Heart right ventricle (tissue), 16 donors: ENCODE measurements around the gene CALCOCO1. TPM values are rescaled to one million over a fixed set of nuclear protein-coding genes. Genes with fewer than 3 reads are reported as not detected.
A peak's percentile ranks its signal among the peaks of the same experiment; 100 is the strongest.

ENCODE experiments used
- ATAC-seq, 8 donors: fragments of 200-7000 bp; cut with Tn5 transposase; one replicate each; pipeline ENCODE4 v1.9.1; 2020; ENCODE audit warnings: mild to moderate bottlenecking in 8 of 8, moderate library complexity in 8 of 8, moderate number of reproducible peaks in 1 of 8
- DNase-seq, 2 donors: peaks; one replicate each; pipeline ENCODE4 v3.0.0-alpha.2; 2020
- H3K27ac ChIP-seq, 10 donors: fragments of 200-600 bp; sonication (generic) in 2 of 10; one replicate each; pipeline versions ENCODE4 v1.5.0 to v1.8.0; 2020 to 2022; ENCODE audit warnings: mild to moderate bottlenecking in 3 of 10
- H3K27me3 ChIP-seq, 7 donors: fragments of 200-600 bp; one replicate each; pipeline ENCODE4 v1.8.0; 2021 to 2022; ENCODE audit warnings: mild to moderate bottlenecking in 2 of 7
- H3K36me3 ChIP-seq, 9 donors: fragments of 200-600 bp; sonication (generic) in 1 of 9; one replicate each; pipeline versions ENCODE4 v1.5.0 to v1.8.0; 2020 to 2022; ENCODE audit warnings: mild to moderate bottlenecking in 2 of 9
- H3K4me1 ChIP-seq, 9 donors: fragments of 200-600 bp; sonication (generic) in 1 of 9; one replicate each; pipeline versions ENCODE4 v1.5.0 to v1.8.0; 2020 to 2022; ENCODE audit warnings: mild to moderate bottlenecking in 4 of 9
- H3K4me3 ChIP-seq, 10 donors: fragments of 200-600 bp; sonication (generic) in 2 of 10; one replicate each; pipeline versions ENCODE4 v1.5.0 to v1.8.0; 2020 to 2022; ENCODE audit warnings: mild to moderate bottlenecking in 7 of 10, moderate library complexity in 2 of 10
- H3K9me3 ChIP-seq, 11 donors: fragments of 200-600 bp in 10 of 11; sonication (generic) in 2 of 11; one replicate each; pipeline versions ENCODE4 v1.5.0 to v1.8.0; 2013 to 2022; ENCODE audit warnings: mild to moderate bottlenecking in 2 of 11, control low read depth in 1 of 11, moderate library complexity in 1 of 11
- CTCF ChIP-seq, 9 donors: fragments of 200-600 bp; sonication (generic) in 2 of 9; IDR thresholded peaks; one replicate each; pipeline versions ENCODE4 v1.5.0 to v1.8.0; 2021 to 2022; ENCODE audit warnings: antibody characterized with exemption in 9 of 9, mild to moderate bottlenecking in 5 of 9, moderate library complexity in 1 of 9
- WGBS, 2 donors: extraction: QIAGEN DNeasy Blood & Tissue Kit; methylation state at CpG; one replicate each; pipeline ENCODE4 v1.1.7; 2013; ENCODE audit warnings: inconsistent platforms in 1 of 2; 5-methylcytosine and 5-hydroxymethylcytosine counted together
- intact Hi-C, 10 donors: fragments of 100-400 bp; cut with DNase I; formaldehyde crosslinking; loops; one replicate each; pipeline versions ENCODE4 v1.11.1 to v1.14.2; 2022
- polyA plus RNA-seq, 2 donors: library from polyadenylated mRNA; stranded (reverse); fragments of 200-250 nt; gene quantifications; one replicate each; pipeline ENCODE4 v1.2.3, GENCODE V29; 2013
- total RNA-seq, 10 donors: library from RNA; stranded (reverse); fragmentation: NEBNext Ultra II Directional in 3 of 10; extraction: Animal tissue kit (Norgen Biotek cat#: 25700) in 3 of 10; gene quantifications; one replicate each; pipeline versions ENCODE4 v1.2.1 to v1.2.4, GENCODE V29; 2021 to 2023
- donor health status: Arrhythmogenic right ventricular cardiomyopathy.
- donor health status: ischemic (EF 13 %, LVEDD 7.1; RV severe dilation, severe dysfunction).
- donor health status: healthy with polysubstance abuse.
- donor health status: DM: no; HTN: yes; CAD: no.
- donor health status: DM: no; HTN: no; CAD: no.
- donor health status: ischemic (EF 25% LVEDD 6.9; RV normal size, moderate dysfunction).
- donor health status: ischemic (EF 25% LVEDD 5.7; RV mildly dilated, moderate dysfunction).
- donor health status: healthy.
- donor health status: DM: yes; HTN: yes; CAD: no.
- donor health status: Ischemic cardiomyopathy.
- donor health status: ischemic (EF 35%, LVEDD 5.7; RV mildly dilated, moderate dysfunction).
- donor health status: nonischemic (EF 11% LVEDD 7.7; RV severe dilation, severe dysfunction).
- donor health status: DM: yes; HTN: yes; CAD: no.
- donor health status: PGD.
- donor health status: ischemic (EF 29% LVEDD 5.4; RV normal size, mild dysfunction).
- donor health status: nonischemic (EF 23%, LVEDD 6.1; RV moderate dilation, normal function).

CALCOCO1 gene
- total and polyA plus RNA-seq, 12 donors, result 105 to 264 (median 198) TPM

GRCh38 chr12:53748072-53748840, 21.0 kb upstream of the CALCOCO1 start:
- DNase-seq (no peak), ATAC-seq (no peak)
- intact Hi-C loops, result loop anchor here in 3 of 10 donors (5.0 to 10.0 kb wide), 2 partner anchors 203 to 206 kb away; no protein-coding TSS in a partner anchor
- H3K27me3 ChIP-seq, result peaks cover 4 to 86% (median 49%) of the 10 kb centered on the region in 7 donors
- H3K4me1 ChIP-seq, result peaks cover 0 to 31% (median 14%) of the 10 kb centered on the region in 9 donors
- H3K4me3 ChIP-seq, result no peak overlapping the region
- no peaks in the 10 kb centered on the region for H3K36me3 ChIP-seq
- TF ChIP-seq CTCF (IDR thresholded peaks at IDR 0.05), result no peak
- no peaks in the 10 kb centered on the region for H3K9me3 ChIP-seq
- no peak overlapping the region for H3K27ac ChIP-seq
- 47 to 55% methylated on average over 22 of the region's 22 CpGs for WGBS, 2 donors

- Histone ChIP-seq H3K4me3 (no peak overlapping the region), H3K36me3 (no peaks in the 10 kb centered on the region), H3K9me3 (no peaks in the 10 kb centered on the region), H3K4me1 (peaks cover 0 to 33% (median 14%) of the 10 kb centered on the region in 9 donors), H3K27ac (no peak overlapping the region), H3K27me3 (peaks cover 4 to 87% (median 61%) of the 10 kb centered on the region in 7 donors)
- no peak for DNase-seq
- 34 to 48% methylated on average over 5 of the region's 5 CpGs for whole genome bisulfite sequencing, 2 donors
- no peak for ATAC-seq
- TF ChIP-seq CTCF (IDR thresholded peaks at IDR 0.05), result no peak
- intact Hi-C loops, result loop anchor here in 6 of 10 donors (2.0 to 10.0 kb wide), 4 partner anchors 46 to 205 kb away; no protein-coding TSS in a partner anchor
Measured at GRCh38 chr12:53747095-53747494, 19.8 kb upstream of the CALCOCO1 start.

- H3K27ac ChIP-seq, result no peak overlapping the region
- no peaks in the 10 kb centered on the region for H3K9me3 ChIP-seq
- peaks cover 0 to 29% (median 9%) of the 10 kb centered on the region in 9 donors for H3K4me1 ChIP-seq
- TF ChIP-seq CTCF (IDR thresholded peaks at IDR 0.05), result peak; percentile 100
- intact Hi-C loops, result loop anchor here in 7 of 10 donors (1.0 to 10.0 kb wide), 6 partner anchors 44 to 204 kb away; no protein-coding TSS in a partner anchor
- peaks cover 4 to 87% (median 65%) of the 10 kb centered on the region in 7 donors for H3K27me3 ChIP-seq
- peak; percentile 83 to 94 (median 92) for ATAC-seq
- DNase-seq, result peak; percentile 93
- WGBS, 2 donors, result 1 to 2% methylated on average over 20 of the region's 20 CpGs
- H3K36me3 ChIP-seq, result no peaks in the 10 kb centered on the region
- H3K4me3 ChIP-seq, result no peak overlapping the region
Measured at GRCh38 chr12:53746592-53747092, 19.4 kb upstream of the CALCOCO1 start.

- no peak for DNase-seq
- no peak for TF ChIP-seq CTCF (IDR thresholded peaks at IDR 0.05)
- Histone ChIP-seq H3K9me3 (no peaks in the 10 kb centered on the region), H3K4me3 (no peak overlapping the region), H3K36me3 (no peaks in the 10 kb centered on the region), H3K4me1 (peaks cover 0 to 20% (median 7%) of the 10 kb centered on the region in 9 donors), H3K27ac (no peak overlapping the region), H3K27me3 (peaks cover 4 to 87% (median 68%) of the 10 kb centered on the region in 7 donors)
- WGBS, 2 donors, result 64 to 65% methylated on average over 6 of the region's 6 CpGs
- intact Hi-C loops, result loop anchor here in 8 of 10 donors (1.0 to 10.0 kb wide), 5 partner anchors 40 to 202 kb away; no protein-coding TSS in a partner anchor
- ATAC-seq, result no peak
Measured at GRCh38 chr12:53744751-53745150, 17.5 kb upstream of the CALCOCO1 start.
